ENCODE measurements around the gene ACO2.

DNA sequence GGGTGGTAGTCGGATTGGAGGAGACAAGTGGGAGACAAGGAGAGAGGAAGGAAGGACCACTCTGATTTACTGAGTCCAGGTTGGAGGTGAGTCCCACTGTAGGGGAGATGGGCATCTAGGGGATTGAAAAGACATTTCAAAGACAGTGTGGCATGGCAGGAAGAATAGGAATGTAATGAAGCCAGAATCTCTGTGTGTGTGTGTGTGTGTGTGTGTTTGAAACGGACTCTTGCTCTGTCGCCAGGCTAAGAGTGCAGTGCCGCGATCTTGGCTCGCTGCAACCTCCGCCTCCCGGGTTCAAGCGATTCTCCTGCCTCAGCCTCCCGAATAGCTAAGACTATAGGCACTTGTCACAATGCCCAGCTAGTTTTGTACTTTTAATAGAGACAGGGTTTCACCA lies 87.6 kb downstream of the ACO2 start:
- TF ChIP-seq, protein P1, sequence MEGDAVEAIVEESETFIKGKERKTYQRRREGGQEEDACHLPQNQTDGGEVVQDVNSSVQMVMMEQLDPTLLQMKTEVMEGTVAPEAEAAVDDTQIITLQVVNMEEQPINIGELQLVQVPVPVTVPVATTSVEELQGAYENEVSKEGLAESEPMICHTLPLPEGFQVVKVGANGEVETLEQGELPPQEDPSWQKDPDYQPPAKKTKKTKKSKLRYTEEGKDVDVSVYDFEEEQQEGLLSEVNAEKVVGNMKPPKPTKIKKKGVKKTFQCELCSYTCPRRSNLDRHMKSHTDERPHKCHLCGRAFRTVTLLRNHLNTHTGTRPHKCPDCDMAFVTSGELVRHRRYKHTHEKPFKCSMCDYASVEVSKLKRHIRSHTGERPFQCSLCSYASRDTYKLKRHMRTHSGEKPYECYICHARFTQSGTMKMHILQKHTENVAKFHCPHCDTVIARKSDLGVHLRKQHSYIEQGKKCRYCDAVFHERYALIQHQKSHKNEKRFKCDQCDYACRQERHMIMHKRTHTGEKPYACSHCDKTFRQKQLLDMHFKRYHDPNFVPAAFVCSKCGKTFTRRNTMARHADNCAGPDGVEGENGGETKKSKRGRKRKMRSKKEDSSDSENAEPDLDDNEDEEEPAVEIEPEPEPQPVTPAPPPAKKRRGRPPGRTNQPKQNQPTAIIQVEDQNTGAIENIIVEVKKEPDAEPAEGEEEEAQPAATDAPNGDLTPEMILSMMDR (IDR thresholded peaks at IDR 0.05) = no peak
- TF ChIP-seq POLR2AphosphoS5 (IDR thresholded peaks at IDR 0.05) (no peak), POLR2A (IDR thresholded peaks at IDR 0.05) (no peak)
